Measurements from ENCODE around the gene CALHM4.
A peak's percentile ranks its signal among the peaks of the same experiment; 100 is the strongest.
"Not testable (repeated sequence)": the region's sequence is repeated elsewhere in the genome, so short reads cannot be mapped to it uniquely, and the experiment has no call there.

CALHM4 gene

DNA sequence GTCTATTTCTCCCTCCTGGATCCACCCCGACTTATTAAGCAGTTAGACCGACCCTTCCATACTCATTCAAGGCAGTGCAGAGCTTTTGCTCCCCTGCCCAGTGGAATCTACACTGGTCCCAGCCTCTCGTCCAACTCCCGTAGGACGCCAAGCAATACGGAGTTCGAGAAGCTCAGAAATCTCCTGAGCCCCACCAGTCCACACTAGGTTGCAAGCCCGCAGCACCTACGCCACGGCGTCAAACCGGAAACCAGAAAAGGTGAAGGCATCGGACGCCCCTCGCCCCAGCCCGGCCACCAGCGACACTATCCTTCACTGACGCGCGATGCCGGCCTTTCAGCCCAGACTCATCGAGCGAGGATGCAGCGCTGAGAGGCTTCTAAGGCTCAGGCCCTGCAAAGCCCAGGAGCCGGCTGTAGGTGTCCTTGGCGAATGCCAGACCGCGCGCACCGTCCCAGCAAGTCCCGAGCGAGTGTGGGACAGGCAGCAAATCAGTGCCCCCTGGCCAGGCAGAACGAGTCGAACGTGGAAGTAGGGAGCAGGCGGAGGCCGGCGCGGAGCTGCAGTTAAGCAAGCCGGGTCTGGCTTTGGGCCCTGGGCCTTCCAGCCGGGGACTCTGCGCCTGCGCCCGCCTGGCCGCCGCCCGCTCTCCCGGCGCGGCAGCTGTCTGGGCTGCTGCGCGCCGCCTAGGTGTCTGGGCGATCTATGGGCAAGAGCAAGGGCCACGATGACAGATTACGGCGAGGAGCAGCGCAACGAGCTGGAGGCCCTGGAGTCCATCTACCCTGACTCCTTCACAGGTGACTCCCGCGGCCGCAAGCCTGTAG is 17.5 kb downstream of the CALHM4 start, which contains the start of gene RWDD1:
Gene RWDD1 (plus strand): TSS at position 649 of the 827 bp plus-strand sequence. CDS start 79 bp downstream, at position 728.
- H3K27ac ChIP-seq = peak within 1 kb of the TSS; percentile 71 to 96 (median 93)
- peak within 1 kb of the TSS; percentile 77 to 93 (median 85) for H3K4me3 ChIP-seq

DNA sequence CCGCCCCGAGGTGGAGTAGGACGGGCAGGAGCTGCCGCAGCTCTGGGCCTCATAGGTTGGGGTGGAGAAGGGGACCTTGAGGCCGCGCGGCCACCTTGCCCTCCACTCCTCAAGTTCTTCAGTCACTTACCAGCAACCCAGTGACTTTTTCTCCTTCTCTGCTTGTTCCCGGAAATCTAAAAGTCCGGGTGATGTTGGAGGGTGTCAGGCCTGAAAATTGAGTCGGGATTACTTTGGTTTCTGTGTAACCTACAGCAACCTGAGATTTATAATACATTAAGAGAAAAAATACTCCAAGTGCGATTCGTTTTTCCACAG is 18.1 kb downstream of the CALHM4 start:
- Histone ChIP-seq H3K27ac (peak overlapping the region; percentile 71 to 96 (median 93)), H3K4me3 (peak overlapping the region; percentile 77 to 93 (median 85))

DNA sequence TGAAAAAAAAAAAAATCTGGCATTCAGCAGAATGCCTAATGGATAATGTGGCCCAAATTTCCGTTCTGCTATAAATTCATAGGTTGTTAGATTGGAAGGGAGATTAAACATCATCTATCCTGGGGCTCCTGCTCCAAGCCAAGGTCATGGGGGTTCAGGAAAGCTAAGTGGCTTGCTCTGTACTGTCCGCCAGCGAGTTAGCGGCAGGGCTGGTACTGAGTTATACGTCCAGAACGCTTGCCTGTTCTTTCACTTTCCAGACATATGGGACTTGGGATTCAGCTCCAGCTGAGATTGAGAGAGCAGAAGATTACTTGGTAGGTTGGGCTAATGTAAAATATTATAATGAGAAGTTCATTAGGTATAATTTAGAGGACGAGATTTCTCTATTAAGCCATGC is 18.6 kb downstream of the CALHM4 start:
- peak overlapping the region; percentile 77 to 93 (median 85) for H3K4me3 ChIP-seq
- peak overlapping the region in 20 of 21 experiments; percentile 71 to 96 (median 93) for H3K27ac ChIP-seq

DNA sequence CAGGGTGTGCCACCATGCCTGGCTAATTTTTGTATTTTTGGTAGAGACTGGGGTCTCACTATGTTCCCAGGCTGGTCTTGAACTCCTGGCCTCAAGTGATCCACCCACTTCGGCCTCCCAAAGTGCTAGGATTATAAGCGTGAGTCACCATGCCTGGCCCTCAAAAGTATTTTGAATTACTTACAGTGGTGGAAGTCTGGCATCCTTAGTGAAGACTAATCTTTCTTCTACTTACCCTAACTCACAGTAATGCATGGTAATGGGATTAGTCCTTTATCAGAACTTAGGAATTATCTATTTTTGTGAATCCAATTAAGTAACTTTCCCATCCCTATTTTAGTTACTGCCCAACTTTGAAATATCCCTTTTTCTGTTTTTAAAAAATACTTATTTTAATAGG is 21.7 kb downstream of the CALHM4 start:
- H3K27ac ChIP-seq = no peak overlapping the region
- no peak overlapping the region for H3K4me3 ChIP-seq

DNA sequence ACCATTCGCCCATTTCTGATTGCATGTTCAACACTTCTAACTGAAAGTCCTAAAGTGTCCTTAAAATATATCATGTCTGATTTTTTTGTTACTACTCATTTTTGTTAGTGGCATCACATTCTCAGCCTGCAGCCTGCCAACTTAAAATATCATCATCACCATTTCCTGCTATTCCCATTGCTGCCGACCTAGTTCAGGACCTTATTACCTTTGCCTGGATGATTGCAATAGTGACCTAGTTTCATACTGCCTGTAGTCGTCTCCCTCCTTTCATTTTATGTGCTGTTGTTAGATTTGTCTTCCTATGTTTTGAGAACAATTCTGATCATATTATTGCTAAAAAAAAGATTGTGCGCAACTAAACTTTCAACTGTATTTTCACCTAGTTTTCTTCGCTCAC is 23.9 kb downstream of the CALHM4 start:
- Histone ChIP-seq H3K27ac (no peak overlapping the region), H3K4me3 (no peak overlapping the region)

DNA sequence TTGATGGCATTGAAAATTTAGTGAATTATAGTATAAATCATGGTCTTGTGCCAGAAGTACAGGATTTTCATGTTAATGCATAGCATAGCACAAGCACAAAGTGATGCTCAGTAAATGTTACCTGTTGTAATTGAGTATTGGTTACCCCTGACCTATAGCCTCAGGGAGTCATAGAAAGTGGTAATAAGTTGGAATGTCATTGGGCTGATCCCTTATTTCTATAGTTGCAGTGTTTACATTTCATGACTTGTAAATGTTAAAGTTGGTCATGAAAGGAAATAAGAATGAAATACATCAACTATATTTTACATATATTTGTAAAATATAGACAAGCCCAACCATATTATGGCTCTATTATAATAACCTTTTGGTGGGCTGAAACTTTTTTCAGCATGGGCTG is 24.8 kb downstream of the CALHM4 start:
- H3K4me3 ChIP-seq = no peak overlapping the region
- H3K27ac ChIP-seq = no peak overlapping the region

DNA sequence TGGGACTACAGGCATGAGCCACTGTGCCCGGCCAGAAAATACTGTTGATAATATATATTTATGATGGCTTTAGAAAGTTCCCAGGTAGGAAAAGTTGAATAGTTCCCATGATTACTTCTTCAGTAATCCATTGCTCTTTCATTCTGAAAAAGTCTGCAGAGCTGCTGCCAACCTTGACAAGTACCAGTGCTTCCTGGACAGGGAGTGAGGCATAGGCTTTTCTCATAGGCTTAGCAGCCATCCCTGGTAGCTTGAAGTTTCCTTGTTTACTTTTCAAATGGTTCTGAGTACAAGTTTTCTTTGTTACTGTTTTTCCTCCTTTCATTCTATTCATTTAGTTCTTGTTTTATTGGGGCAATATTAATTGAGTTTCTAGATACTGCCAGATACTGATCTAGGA is 25.6 kb downstream of the CALHM4 start:
- Histone ChIP-seq H3K27ac (no peak overlapping the region), H3K4me3 (no peak overlapping the region)

DNA sequence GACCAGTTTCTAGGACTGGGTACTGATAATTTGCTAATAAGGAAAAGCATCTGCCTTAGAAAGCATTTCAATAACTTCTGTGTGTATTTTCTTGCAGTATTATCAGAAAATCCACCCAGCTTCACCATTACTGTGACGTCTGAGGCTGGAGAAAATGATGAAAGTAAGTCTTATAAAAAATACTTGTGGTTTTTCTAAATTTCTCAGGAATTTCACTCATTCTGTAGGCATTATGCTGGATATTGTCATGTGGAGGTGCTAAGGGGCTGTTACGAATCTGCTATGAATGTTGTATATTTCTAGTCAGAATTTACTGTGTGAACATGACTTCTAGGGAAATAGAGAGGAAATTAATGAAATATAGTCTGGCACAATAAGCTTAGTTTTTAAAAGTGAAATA is 26.6 kb downstream of the CALHM4 start:
- Histone ChIP-seq H3K4me3 (no peak overlapping the region), H3K27ac (no peak overlapping the region)

DNA sequence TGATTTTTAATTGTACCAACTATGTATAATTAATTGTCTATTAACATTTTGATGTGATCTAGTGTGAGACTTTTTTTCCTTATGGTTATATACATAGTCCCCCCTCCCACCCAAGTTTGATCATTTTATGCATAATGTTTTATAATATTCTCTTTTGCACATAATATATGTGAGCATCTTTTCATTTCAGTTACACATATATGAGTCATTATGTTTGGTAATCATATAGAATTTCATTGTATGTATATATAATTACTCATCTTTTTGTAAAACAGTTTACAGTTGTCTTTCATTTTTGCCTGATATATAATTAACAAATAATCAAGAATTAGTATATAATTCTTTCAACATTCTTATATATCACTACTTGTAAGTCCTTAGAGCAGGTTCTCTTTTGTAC is 32.7 kb downstream of the CALHM4 start:
- Histone ChIP-seq H3K27ac (no peak overlapping the region), H3K4me3 (no peak overlapping the region)

DNA sequence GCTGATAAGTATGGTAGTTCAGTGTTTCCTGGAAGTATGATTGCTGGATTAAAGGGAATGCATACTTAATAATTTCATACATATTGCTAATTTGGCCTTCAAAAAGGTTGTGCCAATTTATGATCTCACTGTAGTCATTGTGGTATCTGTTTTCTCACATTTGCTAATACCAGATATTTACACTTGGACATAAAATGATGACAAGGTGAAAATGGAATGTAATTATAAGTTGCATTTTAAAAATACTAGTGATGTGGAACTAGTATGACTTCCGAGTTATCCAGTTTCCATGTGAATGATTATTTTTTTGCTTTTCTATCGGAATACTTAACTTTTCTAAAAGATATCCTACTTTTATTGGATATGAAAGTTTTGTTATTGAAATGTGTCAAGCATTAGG is 33.2 kb downstream of the CALHM4 start:
- no peak overlapping the region for H3K4me3 ChIP-seq
- no peak overlapping the region for H3K27ac ChIP-seq

DNA sequence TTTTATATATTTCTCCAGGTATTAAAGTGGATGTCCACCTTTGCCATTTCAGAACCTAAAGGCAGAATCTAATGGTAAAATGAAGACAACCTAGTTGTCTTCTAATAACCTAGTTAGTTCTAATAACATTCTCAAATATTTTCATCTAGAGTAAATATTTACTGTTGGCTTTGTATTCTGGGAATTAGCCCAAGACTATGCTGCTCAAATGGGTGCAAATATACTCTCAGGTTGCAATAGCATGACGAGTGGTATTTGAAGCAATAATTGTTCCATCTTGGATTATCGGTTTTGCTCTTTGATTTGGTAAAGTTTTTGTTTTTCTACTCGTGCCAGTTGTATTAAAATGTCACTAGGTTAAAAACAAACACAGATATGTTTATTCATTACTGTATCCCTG is 41.7 kb downstream of the CALHM4 start:
- no peak overlapping the region for H3K27ac ChIP-seq
- no peak overlapping the region for H3K4me3 ChIP-seq

DNA sequence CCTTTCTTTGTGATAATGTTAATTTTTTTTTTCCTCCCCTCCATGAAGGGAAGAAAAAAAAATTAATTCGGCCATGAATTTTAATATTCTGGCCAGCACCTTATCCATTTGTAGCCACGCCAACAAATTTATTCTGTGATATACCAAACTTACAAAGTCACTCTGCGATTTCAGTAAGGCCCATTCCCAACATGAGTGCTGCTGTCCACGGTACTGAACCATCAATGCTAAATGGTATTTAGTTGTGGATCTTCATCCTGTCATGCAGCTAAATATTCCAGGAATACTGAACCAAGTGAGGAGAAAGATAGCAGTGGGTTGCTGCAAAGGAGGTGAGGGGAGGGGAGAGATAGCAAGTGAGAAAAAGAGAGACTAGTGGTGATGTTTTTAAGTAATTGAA is 43.3 kb downstream of the CALHM4 start:
- no peak overlapping the region for H3K4me3 ChIP-seq
- no peak overlapping the region for H3K27ac ChIP-seq

DNA sequence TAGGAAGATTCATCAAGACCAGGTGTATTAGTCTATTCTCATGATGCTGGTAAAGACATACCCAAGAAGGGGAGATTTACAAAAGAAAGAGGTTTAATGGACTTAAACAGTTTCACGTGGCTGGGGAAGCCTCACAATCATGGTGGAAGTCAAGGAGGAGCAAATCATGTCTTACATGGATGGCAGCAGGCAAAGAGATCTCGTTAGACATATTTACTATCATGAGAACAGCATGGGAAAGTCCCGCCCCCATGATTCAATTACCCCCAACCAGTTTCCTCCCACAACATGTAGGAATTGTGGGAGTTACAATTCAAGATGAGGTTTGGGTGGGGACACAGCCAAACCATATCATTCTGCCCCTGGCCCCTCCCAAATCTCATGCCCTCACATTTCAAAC is 50.4 kb downstream of the CALHM4 start:
- not testable (repeated sequence) for H3K27ac ChIP-seq

DNA sequence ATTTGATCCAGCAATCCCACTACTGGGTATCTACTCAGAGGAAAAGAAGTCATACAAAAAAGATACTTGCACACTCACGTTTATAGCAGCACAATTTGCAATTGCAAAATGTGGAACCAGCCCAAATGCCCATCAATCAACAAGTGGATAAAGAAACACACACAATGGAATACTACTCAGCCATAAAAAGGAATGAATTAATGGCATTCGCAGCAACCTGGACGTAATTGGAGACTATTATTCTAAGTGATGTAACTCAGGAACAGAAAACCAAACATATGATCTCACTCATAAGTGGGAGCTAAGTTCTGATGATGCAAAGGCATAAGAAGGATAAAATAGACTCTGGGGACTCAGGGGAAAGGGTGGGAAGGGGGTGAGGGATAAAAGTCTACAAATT is 51.3 kb downstream of the CALHM4 start:
- H3K27ac ChIP-seq, H3K4me3 ChIP-seq: not testable (repeated sequence)

More for the DNA sequence above, 50.4 kb downstream of the CALHM4 start:
- not testable (repeated sequence) for H3K4me3 ChIP-seq

DNA sequence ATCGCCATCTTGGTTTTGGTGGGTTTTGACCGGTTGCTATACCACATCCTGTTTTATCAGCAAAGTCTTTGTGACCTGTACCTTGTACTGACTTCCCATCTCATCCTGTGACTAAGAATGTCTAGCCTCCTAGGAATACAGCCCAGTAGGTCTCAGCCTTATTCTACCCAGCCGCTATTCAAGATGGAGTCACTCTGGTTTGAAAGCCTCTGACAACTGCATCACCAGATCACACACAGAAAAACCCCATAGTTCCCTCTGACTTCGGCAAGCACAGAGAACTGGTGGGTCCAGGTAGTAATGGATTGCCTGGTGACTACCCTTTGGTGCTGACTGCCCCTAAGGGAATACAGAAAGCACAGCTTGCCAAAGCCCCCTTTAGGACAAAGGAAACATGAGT is 52.4 kb downstream of the CALHM4 start:
- no peak overlapping the region for H3K4me3 ChIP-seq

More for the DNA sequence above, 52.4 kb downstream of the CALHM4 start:
- no peak overlapping the region for H3K27ac ChIP-seq
